Femur (tissue), 1 donor: Measurements from ENCODE around the gene COX6B2.
A peak's percentile ranks its signal among the peaks of the same experiment; 100 is the strongest.
"Not testable (repeated sequence)": the region's sequence is repeated elsewhere in the genome, so short reads cannot be mapped to it uniquely, and the experiment has no call there.

Experiments used
- DNase-seq: peaks from one replicate; pipeline ENCODE4 v3.0.0-alpha.2; 2017

The COX6B2 gene

GRCh38 chr19:55354698-55355212 lies at the start of gene COX6B2:
Gene COX6B2, minus strand, starts transcription at chr19:55354719. Its CDS starts 198 bp downstream, at chr19:55354521.
- DNase-seq: no peak

GRCh38 chr19:55402509-55402908 lies 48.0 kb upstream of the COX6B2 start:
- no peak for DNase-seq

- DNase-seq: not testable (repeated sequence)
These were observed 46.9 kb upstream of the COX6B2 start for GRCh38 chr19:55401390-55401789.

- no peak for DNase-seq
These were observed 46.0 kb upstream of the COX6B2 start for GRCh38 chr19:55400281-55401087.

GRCh38 chr19:55398200-55398925 lies 43.8 kb upstream of the COX6B2 start:
- DNase-seq: no peak

- DNase-seq: no peak
These were observed 38.6 kb upstream of the COX6B2 start for GRCh38 chr19:55392820-55393761.

- no peak for DNase-seq
These were observed 37.4 kb upstream of the COX6B2 start for GRCh38 chr19:55391702-55392615.

- DNase-seq: peak; percentile 33
These were observed 36.7 kb upstream of the COX6B2 start for GRCh38 chr19:55391191-55391670.

GRCh38 chr19:55390461-55390880 lies 36.0 kb upstream of the COX6B2 start:
- no peak for DNase-seq

- DNase-seq: peak; percentile 18
These were observed 35.1 kb upstream of the COX6B2 start for GRCh38 chr19:55389386-55390317.

GRCh38 chr19:55387736-55388497 lies 33.4 kb upstream of the COX6B2 start:
- peak; percentile 26 for DNase-seq

GRCh38 chr19:55386493-55386971 lies 32.0 kb upstream of the COX6B2 start:
- DNase-seq: peak; percentile 23

GRCh38 chr19:55385724-55386492 lies 31.4 kb upstream of the COX6B2 start, which contains the start of gene RPL28:
Gene RPL28, plus strand, starts transcription at chr19:55385932. Its CDS starts 426 bp downstream, at chr19:55386358.
- DNase-seq: peak; percentile 100

GRCh38 chr19:55384920-55385723 lies 30.6 kb upstream of the COX6B2 start:
- peak; percentile 97 for DNase-seq

GRCh38 chr19:55384131-55384919 lies 29.8 kb upstream of the COX6B2 start, which contains the start of gene TMEM238:
Gene TMEM238, minus strand, starts transcription at chr19:55384292. Its CDS starts 33 bp downstream, at chr19:55384259.
- no peak for DNase-seq
